HG03378 (cell line): Measurements from ENCODE around the gene TSEN15.
"Not testable (repeated sequence)": the region's sequence is repeated elsewhere in the genome, so short reads cannot be mapped to it uniquely, and the experiment has no call there.

Experiments used
- ATAC-seq: cut with Tn5 transposase; IDR thresholded peaks from one replicate; pipeline ENCODE4 v1.9.1; 2021; ENCODE audit warnings: mild to moderate bottlenecking, moderate library complexity; ENCODE audit not compliant: unreplicated experiment

The TSEN15 gene

GRCh38 chr1:184096005-184096404 lies 44.5 kb downstream of the TSEN15 start:
- ATAC-seq, result no peak

- not testable (repeated sequence) for ATAC-seq
Observed at GRCh38 chr1:184096580-184096979, 45.0 kb downstream of the TSEN15 start.

GRCh38 chr1:184101141-184101540 lies 49.6 kb downstream of the TSEN15 start:
- no peak for ATAC-seq

GRCh38 chr1:184101571-184101970 lies 50.0 kb downstream of the TSEN15 start:
- ATAC-seq, result no peak

- ATAC-seq, result no peak
Observed at GRCh38 chr1:184110272-184111204, 59.0 kb downstream of the TSEN15 start.

- no peak for ATAC-seq
Observed at GRCh38 chr1:184112176-184112948, 60.8 kb downstream of the TSEN15 start.

GRCh38 chr1:184113251-184113650 lies 61.7 kb downstream of the TSEN15 start:
- no peak for ATAC-seq

GRCh38 chr1:184114818-184115398 lies 63.4 kb downstream of the TSEN15 start:
- no peak for ATAC-seq

- no peak for ATAC-seq
Observed at GRCh38 chr1:184116287-184116686, 64.8 kb downstream of the TSEN15 start.

- no peak for ATAC-seq
Observed at GRCh38 chr1:184118046-184118445, 66.5 kb downstream of the TSEN15 start.
